HG03196 (cell line): ENCODE data around the gene CKAP5.

Experiments
- ATAC-seq: cut with Tn5 transposase; IDR thresholded peaks from one replicate; pipeline ENCODE4 v1.9.1; 2021; ENCODE audit not compliant: unreplicated experiment

Gene CKAP5

GRCh38 chr11:46845740-46846509 lies at the start of gene CKAP5:
Gene CKAP5 (minus strand): TSS chr11:46846280. CDS start chr11:46821231, 25,049 bp downstream.
- ATAC-seq, result peak; percentile 93

DNA sequence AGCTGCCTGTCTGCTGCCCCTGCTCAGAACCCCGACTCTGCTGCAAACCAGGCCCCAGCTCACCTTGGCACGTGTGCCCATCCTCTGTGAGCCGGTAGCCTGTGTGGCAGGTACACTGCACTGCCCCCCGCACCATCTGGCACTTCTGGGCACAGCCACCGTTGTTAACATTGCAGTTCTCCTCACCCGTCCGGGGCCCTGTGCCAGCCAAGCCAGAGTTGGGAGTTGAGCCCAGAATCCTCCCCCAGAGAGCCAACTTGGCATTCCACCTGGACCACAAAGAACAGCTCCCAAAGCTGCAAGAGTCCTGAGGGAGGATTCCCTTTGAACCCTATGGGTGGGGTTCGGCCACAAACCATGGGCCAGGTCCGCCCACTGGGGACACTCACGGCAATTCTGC lies 49.7 kb upstream of the CKAP5 start:
- ATAC-seq, result no peak

DNA sequence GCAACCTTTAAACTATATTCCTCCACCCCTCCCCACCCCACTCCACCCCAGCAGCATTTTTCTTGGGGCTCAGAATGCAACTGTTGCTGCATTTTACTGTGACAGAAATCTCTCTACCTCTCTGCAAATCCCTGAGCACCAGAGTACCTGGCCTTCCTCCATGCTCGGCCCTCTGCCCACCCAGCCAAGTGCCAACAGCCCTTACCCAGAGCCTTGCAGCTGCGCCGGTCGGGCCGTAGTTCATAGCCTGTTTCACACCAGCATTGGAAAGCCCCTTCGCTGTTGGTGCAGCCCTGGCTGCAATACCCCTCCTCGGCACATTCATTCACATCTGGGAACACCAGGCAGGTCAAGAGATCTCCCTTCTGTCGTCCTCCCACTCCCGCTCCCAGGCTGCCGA lies 48.9 kb upstream of the CKAP5 start:
- ATAC-seq, result no peak

DNA sequence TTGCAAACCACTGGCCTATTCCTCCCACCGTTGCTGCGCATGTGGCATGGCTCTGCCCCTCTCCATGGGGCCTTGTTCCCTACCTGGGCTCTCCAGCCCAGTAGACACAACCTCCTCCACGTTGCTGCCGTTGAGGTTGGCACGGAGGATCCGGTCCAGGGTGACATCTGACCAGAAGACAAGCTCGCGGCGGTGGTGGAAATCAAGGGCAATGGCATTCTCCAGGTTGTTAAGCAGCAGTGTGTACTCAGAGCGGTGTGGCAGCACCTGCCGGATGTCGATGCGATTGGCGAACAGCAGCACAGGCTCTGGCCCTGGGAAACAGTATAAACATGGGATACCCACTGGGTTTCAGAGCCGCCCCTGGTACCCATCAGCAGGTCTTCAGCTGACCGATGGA lies 48.4 kb upstream of the CKAP5 start:
- no peak for ATAC-seq

GRCh38 chr11:46892838-46893237 lies 46.8 kb upstream of the CKAP5 start:
- no peak for ATAC-seq

DNA sequence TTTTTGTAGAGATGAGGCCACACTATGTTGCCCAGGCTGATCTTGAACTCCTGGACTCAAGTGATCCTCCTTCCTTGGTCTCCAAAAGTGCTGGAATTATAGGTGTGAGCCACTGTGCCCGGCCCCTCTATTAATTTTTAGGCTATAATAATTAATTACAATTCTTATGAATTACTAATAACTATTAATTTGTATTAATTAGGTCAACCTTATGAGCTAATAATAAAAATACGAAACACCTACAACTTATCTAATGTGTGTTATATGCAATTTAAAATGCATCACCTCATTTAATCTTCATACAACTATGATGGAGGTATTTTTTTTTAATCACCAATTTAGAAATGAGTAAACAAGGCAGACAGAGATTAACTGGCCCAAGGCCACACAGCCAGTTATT lies 46.0 kb upstream of the CKAP5 start:
- no peak for ATAC-seq

DNA sequence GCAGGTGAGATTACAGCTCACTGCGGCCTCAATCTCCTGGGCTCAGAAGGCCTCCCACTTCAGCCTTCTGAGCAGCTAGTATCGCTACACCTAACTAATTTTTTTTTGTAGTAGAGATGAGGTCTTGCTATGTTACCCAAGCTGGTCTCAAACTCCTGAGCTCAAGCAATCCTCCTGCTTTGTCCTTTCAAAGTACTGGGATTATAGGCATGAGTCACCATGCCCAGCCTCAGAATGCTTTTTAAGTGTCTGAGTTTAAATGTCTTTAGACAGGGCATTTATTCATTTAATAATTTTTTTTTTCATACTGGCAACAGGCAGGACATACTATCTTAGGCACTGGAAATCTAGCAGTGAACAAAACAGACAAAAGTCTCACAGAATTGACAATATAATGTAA lies 44.6 kb upstream of the CKAP5 start:
- ATAC-seq, result no peak

DNA sequence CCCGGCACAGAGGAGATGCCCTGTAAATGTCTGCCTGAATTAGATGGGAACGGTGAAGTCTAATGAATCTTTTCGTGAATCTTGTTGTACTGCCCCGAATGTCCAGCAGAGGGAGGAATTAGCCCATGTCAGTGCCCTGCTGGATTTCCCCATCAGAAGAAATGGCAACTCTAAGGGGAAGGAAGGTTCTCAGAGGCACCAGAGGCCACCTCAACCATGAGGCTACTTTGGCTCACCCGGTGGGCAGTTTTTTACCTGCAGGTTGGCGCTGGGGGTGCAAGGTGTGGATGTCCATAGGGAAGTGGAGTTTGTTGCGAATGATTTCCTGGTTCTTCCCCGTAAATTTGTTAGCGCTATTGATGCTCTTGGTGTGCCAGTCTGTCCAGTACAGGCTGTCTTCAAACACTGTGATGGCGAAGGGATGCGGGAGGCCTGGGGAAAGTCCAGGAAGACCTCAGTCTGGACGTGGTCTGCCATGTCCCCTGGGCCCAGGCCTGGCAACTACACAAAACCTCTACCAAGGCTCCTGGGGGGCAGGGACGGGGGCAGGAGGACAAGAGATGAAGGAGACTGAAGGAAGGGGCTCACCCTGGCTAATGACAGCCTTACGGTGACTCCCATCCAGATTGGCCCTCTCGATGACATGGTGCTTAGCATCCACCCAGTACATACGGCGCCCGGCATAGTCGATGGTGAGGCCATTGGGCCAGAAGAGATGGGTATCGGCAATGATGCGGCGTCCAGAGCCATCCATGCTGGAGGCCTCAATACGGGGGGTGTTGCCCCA lies 43.8 kb upstream of the CKAP5 start:
- ATAC-seq, result no peak

GRCh38 chr11:46889251-46889650 lies 43.2 kb upstream of the CKAP5 start:
- ATAC-seq, result no peak

- no peak for ATAC-seq
Observed at GRCh38 chr11:46888636-46889035, 42.6 kb upstream of the CKAP5 start.

DNA sequence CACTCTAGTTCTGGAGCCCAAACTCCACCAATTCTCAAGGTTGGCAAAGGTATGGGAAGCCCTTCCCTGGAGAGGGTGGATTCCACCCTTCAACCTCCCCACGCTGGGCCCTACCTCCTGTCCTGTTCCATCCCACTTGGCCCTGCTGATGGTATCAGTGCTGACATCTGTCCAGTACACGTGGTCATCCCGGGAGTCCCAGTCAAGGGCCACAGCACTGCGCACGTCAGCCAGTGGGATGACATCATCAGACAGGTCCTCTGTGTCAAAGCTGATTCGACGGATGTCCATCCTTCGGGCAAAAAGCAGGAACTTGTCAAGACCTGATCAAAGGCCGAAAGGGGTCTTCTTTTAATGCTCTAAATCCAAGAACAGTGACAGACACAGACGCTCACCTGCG lies 40.1 kb upstream of the CKAP5 start:
- no peak for ATAC-seq

DNA sequence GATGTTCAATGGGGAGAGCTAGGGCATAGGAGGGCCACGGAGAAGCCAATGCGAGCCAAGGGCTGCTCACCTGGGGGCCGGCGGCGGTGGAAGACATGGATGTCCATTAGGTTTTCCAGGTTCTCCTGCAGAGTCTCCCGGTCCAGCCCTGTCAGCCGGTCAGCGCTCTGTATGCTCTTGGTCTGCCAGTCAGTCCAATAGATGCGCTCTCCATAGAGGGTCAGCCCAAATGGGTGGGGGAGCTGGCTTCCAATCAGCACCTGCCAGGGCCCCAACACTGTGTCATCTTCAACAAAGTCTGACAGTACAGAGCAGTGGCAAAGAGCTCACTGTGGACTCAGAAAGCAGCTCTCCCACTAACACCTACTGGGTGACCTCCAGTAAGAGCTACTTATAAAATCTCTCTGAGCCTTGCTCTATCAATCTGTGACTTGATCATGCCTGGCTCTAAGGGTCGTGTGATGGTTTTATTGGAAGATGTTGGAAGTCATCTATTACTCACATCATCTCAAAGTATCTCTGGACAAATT lies 33.0 kb upstream of the CKAP5 start:
- ATAC-seq, result no peak

- no peak for ATAC-seq
Observed at GRCh38 chr11:46877580-46877979, 31.5 kb upstream of the CKAP5 start.

- no peak for ATAC-seq
Observed at GRCh38 chr11:46876471-46876870, 30.4 kb upstream of the CKAP5 start.

DNA sequence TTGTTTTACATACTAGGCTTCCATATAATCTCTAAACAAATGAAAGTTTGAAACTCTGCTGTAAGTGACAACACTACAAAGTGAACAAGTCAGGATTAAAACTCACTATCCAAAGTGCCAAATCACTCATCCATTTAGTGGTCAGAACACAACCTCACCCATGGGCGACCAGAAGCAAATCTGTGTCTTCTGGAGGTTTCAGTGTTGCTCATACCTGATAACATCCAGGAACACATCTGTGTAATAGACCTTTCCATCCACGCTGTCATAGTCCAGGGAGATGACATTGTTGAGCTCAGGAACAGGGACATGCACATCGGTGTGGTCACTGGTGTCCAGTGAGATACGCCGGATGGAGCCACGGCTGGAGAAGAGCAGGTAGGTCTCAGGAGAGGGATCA lies 28.5 kb upstream of the CKAP5 start:
- no peak for ATAC-seq

GRCh38 chr11:46868912-46869311 lies 22.8 kb upstream of the CKAP5 start:
- ATAC-seq, result no peak

DNA sequence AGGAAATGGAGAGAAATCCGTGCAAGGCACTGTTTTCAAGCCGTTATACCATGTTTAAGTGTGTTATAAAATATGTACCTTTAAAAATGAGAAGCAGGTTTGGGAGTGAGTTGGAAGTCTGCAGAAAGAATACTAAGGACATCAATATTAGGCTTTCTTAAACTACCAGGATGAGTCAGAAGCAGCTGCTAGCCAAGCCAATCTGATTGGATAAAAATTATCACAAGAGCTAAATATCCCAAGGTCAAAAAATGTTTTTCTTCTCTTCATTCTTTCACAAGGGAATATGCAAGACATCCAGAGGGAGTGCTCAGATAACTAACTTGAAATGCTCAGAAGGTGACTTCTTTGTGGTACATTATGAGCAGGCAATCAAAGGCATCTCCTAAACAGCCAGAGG lies 19.3 kb upstream of the CKAP5 start:
- no peak for ATAC-seq

DNA sequence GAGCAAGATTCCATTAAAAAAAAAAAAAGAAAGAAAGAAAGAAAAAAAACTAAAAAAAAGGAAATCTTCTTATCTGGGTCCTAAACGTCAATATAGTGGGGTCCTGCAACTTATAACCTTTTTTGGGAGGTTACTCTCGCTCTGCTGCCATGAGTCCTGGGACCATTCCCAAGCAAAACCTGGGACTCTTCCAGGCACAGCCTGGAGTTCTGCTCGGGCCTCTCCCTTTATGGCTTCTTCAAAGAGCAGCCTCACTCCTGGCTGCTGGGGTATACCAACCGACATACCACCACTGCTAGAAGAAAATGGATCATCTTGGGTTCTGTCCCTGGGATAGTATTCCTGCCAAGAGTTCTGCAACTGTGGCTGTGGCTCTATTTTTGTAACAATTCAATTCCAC lies 14.1 kb upstream of the CKAP5 start:
- no peak for ATAC-seq

DNA sequence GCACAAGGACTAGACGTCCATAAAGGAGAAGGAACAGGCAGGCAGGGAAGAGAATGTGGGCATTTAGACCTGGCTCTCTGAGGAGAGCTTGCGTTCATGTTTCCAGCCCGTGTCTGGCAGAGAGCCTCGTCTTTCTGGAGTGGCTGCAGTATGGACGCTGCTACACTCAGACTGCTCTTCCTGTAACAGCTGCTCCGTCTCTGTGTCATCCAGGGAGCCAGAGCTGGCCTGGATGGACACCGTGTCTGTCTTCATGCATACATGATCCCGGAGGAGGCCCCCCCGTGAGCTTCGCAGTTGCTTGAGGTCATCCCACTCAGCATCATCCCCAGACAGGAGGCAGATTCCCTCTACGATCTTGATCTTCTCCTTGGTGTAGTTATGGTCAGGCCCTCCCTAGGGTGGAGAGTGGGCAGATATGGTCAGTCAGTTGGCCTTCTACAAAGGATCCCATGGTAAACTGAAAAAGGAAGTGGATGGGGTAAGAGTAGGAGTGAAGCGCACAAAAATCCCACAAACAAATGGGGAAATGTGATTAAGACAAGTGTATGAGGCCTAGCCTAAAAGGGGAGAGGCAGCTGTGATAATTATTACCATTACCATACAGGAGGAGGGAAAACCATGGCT lies 13.0 kb upstream of the CKAP5 start:
- no peak for ATAC-seq

DNA sequence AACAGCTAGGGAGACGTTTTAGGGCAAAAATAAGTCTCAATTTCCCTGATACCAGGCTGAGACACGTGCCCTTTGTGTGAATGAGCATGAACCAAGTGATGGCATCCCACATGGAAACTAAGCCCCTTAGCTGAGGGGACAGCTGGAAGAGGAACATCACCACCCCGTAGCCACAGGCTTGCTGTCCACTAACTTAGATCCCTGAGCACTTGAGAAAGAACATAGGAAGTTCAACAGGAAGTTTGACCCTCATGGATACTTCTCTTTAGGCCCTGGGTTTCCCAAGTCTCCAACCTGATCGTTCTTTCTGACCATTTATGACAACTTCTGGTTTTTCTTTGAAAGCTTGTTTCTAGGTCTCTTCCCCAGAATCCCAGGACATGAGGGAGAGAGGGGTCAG lies 11.6 kb upstream of the CKAP5 start:
- ATAC-seq, result no peak

- no peak for ATAC-seq
Observed at GRCh38 chr11:46856605-46857343, 10.7 kb upstream of the CKAP5 start.
